Hepatocyte (in vitro differentiated cells): ENCODE data around the gene LYZL4.

ENCODE experiments used
- EZH2phosphoT487 ChIP-seq: fragments of 200-600 bp; sonication (generic); IDR thresholded peaks from one replicate; pipeline ENCODE4 v1.6.1; 2018; ENCODE audit warnings: antibody characterized with exemption, mild to moderate bottlenecking, low read depth, moderate library complexity; ENCODE audit not compliant: unreplicated experiment, severe bottlenecking
- TF ChIP-seq, protein P1 (sequence below): fragments of 200-600 bp; sonication (generic); IDR thresholded peaks from 2 replicates; pipeline ENCODE4 v1.5.1; 2016; ENCODE audit warnings: antibody characterized with exemption, mild to moderate bottlenecking; ENCODE audit not compliant: poor library complexity

DNA sequence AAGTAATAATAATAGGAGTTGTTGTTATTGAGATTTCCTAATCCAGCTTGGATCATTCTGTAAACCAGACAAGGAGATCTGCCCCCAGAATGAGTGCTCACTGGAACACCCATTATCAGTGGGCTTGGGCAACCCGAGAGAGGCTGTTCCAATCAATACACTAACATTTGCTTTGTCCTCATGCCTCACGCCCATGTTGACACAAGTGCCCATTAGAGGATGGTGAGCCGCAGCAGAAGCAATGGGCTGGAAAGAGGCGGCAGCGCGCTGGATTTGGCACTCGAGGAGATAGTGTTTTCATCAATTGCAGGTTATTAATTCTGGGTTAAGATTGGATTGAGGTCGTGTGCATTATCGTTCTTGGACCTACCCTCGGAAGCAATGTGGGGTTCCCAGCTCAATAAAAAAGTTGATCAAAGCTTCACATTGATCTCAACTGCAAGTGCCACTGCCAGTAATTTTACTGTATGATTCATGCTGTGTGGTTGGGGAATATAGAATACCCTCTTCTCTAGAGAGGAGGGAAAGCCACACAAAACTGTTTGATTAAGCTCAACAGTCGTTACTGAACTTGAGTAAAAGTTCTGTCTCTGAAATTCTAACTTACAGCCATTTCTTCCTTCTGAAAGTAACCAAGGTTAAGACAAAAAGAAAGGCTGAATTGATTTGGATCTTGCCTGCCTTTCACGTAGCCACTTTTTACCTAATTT, 15.7 kb downstream of the LYZL4 start:
- TF ChIP-seq, protein P1, sequence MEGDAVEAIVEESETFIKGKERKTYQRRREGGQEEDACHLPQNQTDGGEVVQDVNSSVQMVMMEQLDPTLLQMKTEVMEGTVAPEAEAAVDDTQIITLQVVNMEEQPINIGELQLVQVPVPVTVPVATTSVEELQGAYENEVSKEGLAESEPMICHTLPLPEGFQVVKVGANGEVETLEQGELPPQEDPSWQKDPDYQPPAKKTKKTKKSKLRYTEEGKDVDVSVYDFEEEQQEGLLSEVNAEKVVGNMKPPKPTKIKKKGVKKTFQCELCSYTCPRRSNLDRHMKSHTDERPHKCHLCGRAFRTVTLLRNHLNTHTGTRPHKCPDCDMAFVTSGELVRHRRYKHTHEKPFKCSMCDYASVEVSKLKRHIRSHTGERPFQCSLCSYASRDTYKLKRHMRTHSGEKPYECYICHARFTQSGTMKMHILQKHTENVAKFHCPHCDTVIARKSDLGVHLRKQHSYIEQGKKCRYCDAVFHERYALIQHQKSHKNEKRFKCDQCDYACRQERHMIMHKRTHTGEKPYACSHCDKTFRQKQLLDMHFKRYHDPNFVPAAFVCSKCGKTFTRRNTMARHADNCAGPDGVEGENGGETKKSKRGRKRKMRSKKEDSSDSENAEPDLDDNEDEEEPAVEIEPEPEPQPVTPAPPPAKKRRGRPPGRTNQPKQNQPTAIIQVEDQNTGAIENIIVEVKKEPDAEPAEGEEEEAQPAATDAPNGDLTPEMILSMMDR = no peak
- no peak for TF ChIP-seq EZH2phosphoT487
